GM12878 (cell line): ENCODE measurements around the gene SCARF2. TPM values are rescaled to one million over a fixed set of nuclear protein-coding genes. Genes with fewer than 3 reads are reported as not detected.
"Not testable (repeated sequence)": the region's sequence is repeated elsewhere in the genome, so short reads cannot be mapped to it uniquely, and the experiment has no call there.

ENCODE experiments used
- ATAC-seq: fragments of 200-7000 bp; cut with Tn5 transposase; 3 replicates; pipeline ENCODE4 v1.9.1; 2020; ENCODE audit warnings: mild to moderate bottlenecking, moderate library complexity
- BruUV-seq: library from RNA; stranded (reverse); fragments of 400-500 nt; replicated peaks from 2 replicates; lab custom pipeline; 2021; lab: Mats Ljungman, UMichigan
- CTCF ChIA-PET: fragments of 300-600 bp; sonication (Branson Sonifier 250); formaldehyde crosslinking; extraction: SDS; loops from one replicate; lab custom pipeline; 2021; ENCODE audit warnings: inconsistent platforms; lab: Yijun Ruan, JAX
- POLR2A ChIA-PET: fragments of 350-600 bp; formaldehyde crosslinking; extraction: SDS; loops from one replicate; lab custom pipeline; 2021; ENCODE audit warnings: inconsistent platforms; lab: Charles Lee
- RAD21 ChIA-PET: fragments of 300-600 bp; sonication (Branson Sonifier 250); formaldehyde crosslinking; loops from one replicate; lab custom pipeline; 2023; ENCODE audit warnings: antibody characterized with exemption; ENCODE audit not compliant: unreplicated experiment; lab: Charles Lee
- SMC1A ChIA-PET: fragments of 300-600 bp; sonication (Branson Sonifier 250); formaldehyde crosslinking; loops from one replicate; lab custom pipeline; 2023; ENCODE audit not compliant: unreplicated experiment, uncharacterized antibody; lab: Charles Lee
- DNase-seq: peaks from one replicate; pipeline ENCODE4 v3.0.0-alpha.2; 2011; ENCODE audit warnings: low read depth, low spot score
- FAIRE-seq: peaks from 3 replicates; lab custom pipeline; 2011; peaks lifted over from hg19 to GRCh38; lab: Jason Lieb, UNC
- H2AFZ ChIP-seq: 2 replicates; pipeline ENCODE4 v1.6.0; 2011; ENCODE audit warnings: low read depth, low read length, control low read depth; ENCODE audit not compliant: control insufficient read depth
- H3K27ac ChIP-seq: 2 replicates; pipeline ENCODE4 v1.5.1; 2011; ENCODE audit warnings: control low read depth; ENCODE audit not compliant: control insufficient read depth, insufficient read depth
- H3K27me3 ChIP-seq, 2 experiments: replicated peaks in 1 of 2; 2 replicates each; pipeline versions ENCODE4 v1.6.0 to v1.6.1; 2011; ENCODE audit warnings: low read length in 1 of 2; ENCODE audit not compliant: control insufficient read depth in 2 of 2, insufficient read depth in 2 of 2
- H3K36me3 ChIP-seq, 2 experiments: 2 replicates each; pipeline ENCODE4 v1.5.1; 2011; ENCODE audit warnings: low read length in 1 of 2; ENCODE audit not compliant: control insufficient read depth in 2 of 2, insufficient read depth in 2 of 2
- H3K4me1 ChIP-seq: 2 replicates; pipeline ENCODE4 v1.6.1; 2011; ENCODE audit warnings: mild to moderate bottlenecking, low read length, moderate library complexity, mixed read lengths; ENCODE audit not compliant: control insufficient read depth, insufficient read depth
- H3K4me2 ChIP-seq: 2 replicates; pipeline ENCODE4 v1.6.0; 2011; ENCODE audit warnings: control low read depth; ENCODE audit not compliant: control insufficient read depth, insufficient read depth
- H3K4me3 ChIP-seq: fragments of 200-600 bp; sonication (generic); 2 replicates; pipeline ENCODE4 v1.5.1; 2016
- H3K79me2 ChIP-seq: 2 replicates; pipeline ENCODE4 v1.6.0; 2011; ENCODE audit warnings: low read length; ENCODE audit not compliant: control insufficient read depth, insufficient read depth
- H3K9ac ChIP-seq: 2 replicates; pipeline ENCODE4 v1.8.0; 2011; ENCODE audit warnings: low read length, control low read depth, mixed read lengths; ENCODE audit not compliant: control insufficient read depth, insufficient read depth
- H3K9me3 ChIP-seq: replicated peaks from 3 replicates; pipeline ENCODE4 v1.5.1; 2011; ENCODE audit warnings: mild to moderate bottlenecking, low read length; ENCODE audit not compliant: control insufficient read depth, insufficient read depth
- H4K20me1 ChIP-seq: 2 replicates; pipeline ENCODE4 v1.6.0; 2011; ENCODE audit not compliant: control insufficient read depth, insufficient read depth
- ESRRA ChIP-seq: IDR thresholded peaks from 2 replicates; pipeline ENCODE4 v1.6.1; 2012; ENCODE audit warnings: mild to moderate bottlenecking, low read length, improper control_type of control experiment
- HDAC2 ChIP-seq: fragments of 200-600 bp; sonication (generic); IDR thresholded peaks from 2 replicates; pipeline ENCODE4 v1.6.1; 2017
- NFXL1 ChIP-seq: fragments of 450-650 bp; IDR thresholded peaks from 2 replicates; pipeline ENCODE4 v1.6.1; 2017; ENCODE audit warnings: antibody characterized with exemption, mild to moderate bottlenecking, borderline replicate concordance
- NR2C1 ChIP-seq: fragments of 450-650 bp; IDR thresholded peaks from 2 replicates; pipeline ENCODE4 v1.6.1; 2017; ENCODE audit warnings: antibody characterized with exemption, mild to moderate bottlenecking, moderate library complexity
- POLR2A ChIP-seq: IDR thresholded peaks from 2 replicates; pipeline ENCODE4 v1.6.1; 2011; ENCODE audit warnings: low read depth, mild to moderate bottlenecking, low read length
- RUNX3 ChIP-seq: IDR thresholded peaks from 2 replicates; pipeline ENCODE4 v1.6.1; 2012; ENCODE audit warnings: low read length, inconsistent platforms
- SPI1 ChIP-seq: IDR thresholded peaks from 2 replicates; pipeline ENCODE4 v1.6.1; 2011; ENCODE audit warnings: low read depth, mild to moderate bottlenecking, low read length, moderate library complexity, borderline replicate concordance; ENCODE audit not compliant: insufficient read depth
- SRF ChIP-seq, 2 experiments: IDR thresholded peaks; 2 replicates each; pipeline ENCODE4 v1.6.1; 2011; ENCODE audit warnings: low read depth in 2 of 2, low read length in 2 of 2, mild to moderate bottlenecking in 1 of 2, moderate library complexity in 1 of 2
- YY1 ChIP-seq: IDR thresholded peaks from 2 replicates; pipeline ENCODE4 v1.6.1; 2011; ENCODE audit warnings: low read depth, mild to moderate bottlenecking, low read length
- ZNF24 ChIP-seq: fragments of 450-650 bp; IDR thresholded peaks from 2 replicates; pipeline ENCODE4 v1.6.1; 2017; ENCODE audit warnings: antibody characterized with exemption, mild to moderate bottlenecking
- WGBS: methylation state at CpG from one replicate; pipeline ENCODE4 v1.1.6; 2016; ENCODE audit warnings: low lambda C conversion rate; ENCODE audit not compliant: insufficient replicate concordance, insufficient coverage; ENCODE audit errors: missing lambda C conversion rate; 5-methylcytosine and 5-hydroxymethylcytosine counted together
- in situ Hi-C: fragments of 300-500 bp; cut with MboI; formaldehyde crosslinking; loops from 9 replicates; pipeline ENCODE4 v1.14.3; 2018; ENCODE audit warnings: mixed read lengths
- intact Hi-C: fragments of 100-400 bp; cut with micrococcal nuclease; formaldehyde crosslinking; loops from one replicate; pipeline ENCODE4 v1.14.2; 2022; ENCODE audit not compliant: unreplicated experiment
- polyA plus RNA-seq, 11 experiments: library from polyadenylated mRNA; depleted of rRNA in 4 of 11; unstranded in 6 of 11; stranded (reverse) in 5 of 11; fragments of >200 nt; fragmentation: Nextera tagmentation in 4 of 11; fragmentation: Illumina TruSeq in 1 of 11; extraction: Ambion mirVana in 4 of 11; extraction: Trizol in 1 of 11; gene quantifications; 1 replicate in 1 of 11; 2 replicates in 10 of 11; pipeline versions ENCODE4 v1.2.1 to v1.2.3, GENCODE V29; 2011 to 2016; ENCODE audit warnings: inconsistent platforms in 2 of 11, missing spikeins in 2 of 11, low read depth in 1 of 11
- total RNA-seq, 4 experiments: library from RNA; depleted of rRNA in 3 of 4; stranded (reverse); fragments of >200 nt in 3 of 4; fragmentation: Illumina TruSeq in 1 of 4; extraction: Trizol in 1 of 4; gene quantifications; 2 replicates each; pipeline versions ENCODE4 v1.2.1 to v1.2.3, GENCODE V29; 2013 to 2021

The SCARF2 gene
- total and polyA plus RNA-seq, 10 of the 15 experiments (the other 5 are each of a cell fraction or from before 2014, with no cell fraction given) = 0.01 to 0.74 (median 0.17) TPM; not detected in 5

DNA sequence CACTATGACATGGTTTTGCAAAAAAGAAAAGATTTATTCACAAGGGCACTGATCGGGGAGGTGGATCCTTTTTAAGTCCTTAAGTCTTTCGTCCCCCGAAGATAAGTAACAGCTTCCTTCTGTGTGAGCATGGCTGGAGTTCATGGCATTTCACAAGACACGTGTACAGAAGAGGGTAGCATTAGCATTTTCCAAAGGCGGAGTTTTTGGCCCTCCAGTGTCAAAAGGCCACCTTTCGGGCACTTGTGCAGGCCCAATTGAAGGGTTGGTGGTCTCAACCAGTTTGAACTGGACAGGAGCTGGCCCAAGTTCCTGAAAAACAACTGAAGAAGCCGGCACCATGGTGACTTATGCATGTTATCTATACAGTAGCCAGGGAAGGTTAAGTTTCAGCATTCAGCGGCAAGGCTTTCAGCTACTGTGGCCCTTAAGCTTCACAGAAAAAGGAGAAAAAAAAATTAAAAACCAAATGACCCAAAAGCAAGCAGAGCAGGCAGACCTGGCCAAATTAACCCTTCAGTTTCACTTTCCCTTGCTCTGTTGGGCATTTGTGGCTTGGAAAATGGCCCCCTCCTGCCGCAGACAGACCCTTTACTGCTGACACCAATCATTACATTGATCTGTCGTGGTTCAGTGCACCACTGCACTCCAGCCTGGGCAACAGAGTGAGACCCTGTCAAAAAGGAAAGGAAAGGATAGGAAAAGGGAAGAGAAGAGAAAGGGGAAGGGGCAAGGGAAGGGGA is 25.0 kb downstream of the SCARF2 start:
- RAD21 ChIA-PET = no interaction called here
- ATAC-seq (no peak; the same call in 2 of the 3 replicates), DNase-seq (no peak), FAIRE-seq (no peak)
- H3K9me3 ChIP-seq = no peaks in the 10 kb centered on the region
- POLR2A ChIA-PET = interaction anchor here (0.6 kb wide), 1 partner anchor 81 kb away, joined by 3 read pairs; no protein-coding TSS in a partner anchor
- H3K4me1 ChIP-seq = no peaks in the 10 kb centered on the region
- no peak overlapping the region for H3K4me2 ChIP-seq
- SMC1A ChIA-PET = no interaction called here
- H3K36me3 ChIP-seq = no peaks in the 10 kb centered on the region
- H3K79me2 ChIP-seq = no peaks in the 10 kb centered on the region
- intact Hi-C loops (loop anchor here (10.0 kb wide), 1 partner anchor 152 kb away; no protein-coding TSS in a partner anchor), in situ Hi-C loops (no loop called here)
- H4K20me1 ChIP-seq = no peaks in the 10 kb centered on the region
- CTCF ChIA-PET = no interaction called here
- TF ChIP-seq YY1 (no peak), RUNX3 (no peak), ESRRA (no peak), ZNF24 (no peak), NR2C1 (no peak), SRF (IDR thresholded peaks at IDR 0.05; ENCODE audit: low read depth in 2 of 2, low read length in 2 of 2) (no peak), SPI1 (no peak), HDAC2 (no peak), POLR2A (no peak), NFXL1 (no peak)
- H3K9ac ChIP-seq = no peak overlapping the region
- no peak overlapping the region for H3K27ac ChIP-seq
- H3K27me3 ChIP-seq = no peaks in the 10 kb centered on the region
- 54% methylated on average over 10 of the region's 10 CpGs for WGBS
- H2AFZ ChIP-seq = no peak overlapping the region
- no peak overlapping the region for H3K4me3 ChIP-seq
- BruUV-seq = no TSS peak

- FAIRE-seq, H3K4me3 ChIP-seq, H3K79me2 ChIP-seq, DNase-seq, SMC1A ChIA-PET, H3K9me3 ChIP-seq, H3K4me1 ChIP-seq, H3K9ac ChIP-seq, H3K27me3 ChIP-seq, intact Hi-C loops, CTCF ChIA-PET, H4K20me1 ChIP-seq, H3K4me2 ChIP-seq, H3K27ac ChIP-seq, in situ Hi-C loops, ATAC-seq, H2AFZ ChIP-seq, H3K36me3 ChIP-seq, POLR2A ChIA-PET, BruUV-seq: not testable (repeated sequence)
- WGBS = 90% methylated on average over 3 of the region's 3 CpGs
- RAD21 ChIA-PET = interaction anchor here (0.7 to 1.2 kb wide), 2 partner anchors 46 to 1303 kb away, joined by 3 to 4 read pairs; no protein-coding TSS in a partner anchor
Observed at GRCh38 chr22:20409385-20409784, 28.2 kb downstream of the SCARF2 start.
